Mesenchymal stem cell (in vitro differentiated cells and primary cell): ENCODE data around the gene USP22.

Experiments
- DNase-seq: peaks from one replicate; pipeline ENCODE4 v3.0.0-alpha.2; 2013
- H2AFZ ChIP-seq: one replicate; pipeline ENCODE4 v1.6.1; 2013; ENCODE audit warnings: low read depth, mild to moderate bottlenecking, control low read depth, inconsistent platforms, low read length, moderate library complexity
- H2AK5ac ChIP-seq: 2 replicates; pipeline ENCODE4 v1.6.1; 2013; ENCODE audit warnings: low read length, moderate library complexity, mild to moderate bottlenecking, inconsistent platforms; ENCODE audit not compliant: severe bottlenecking
- H2BK120ac ChIP-seq: one replicate; pipeline ENCODE4 v1.6.1; 2013; ENCODE audit warnings: low read depth, mild to moderate bottlenecking, inconsistent platforms, low read length, moderate library complexity
- H2BK12ac ChIP-seq, 2 experiments: one replicate each; pipeline ENCODE4 v1.6.1; 2013; ENCODE audit warnings: inconsistent platforms in 2 of 2, low read length in 2 of 2, mild to moderate bottlenecking in 2 of 2, moderate library complexity in 2 of 2, control low read depth in 1 of 2
- H2BK15ac ChIP-seq: one replicate; pipeline ENCODE4 v1.6.1; 2013; ENCODE audit warnings: mild to moderate bottlenecking, low read depth, inconsistent platforms; ENCODE audit not compliant: poor library complexity, severe bottlenecking
- H2BK5ac ChIP-seq: 2 replicates; pipeline ENCODE4 v1.6.1; 2013; ENCODE audit warnings: low read depth, mild to moderate bottlenecking, low read length, control low read depth, inconsistent platforms; ENCODE audit not compliant: poor library complexity, severe bottlenecking
- H3K14ac ChIP-seq, 2 experiments: one replicate each; pipeline ENCODE4 v1.6.1; 2013; ENCODE audit warnings: inconsistent platforms in 2 of 2, low read length in 2 of 2, control low read depth in 1 of 2, mild to moderate bottlenecking in 1 of 2, moderate library complexity in 1 of 2
- H3K18ac ChIP-seq, 2 experiments: one replicate each; pipeline ENCODE4 v1.6.1; 2013; ENCODE audit warnings: inconsistent platforms in 2 of 2, low read length in 2 of 2, control low read depth in 1 of 2, low read depth in 1 of 2, mild to moderate bottlenecking in 1 of 2
- H3K23ac ChIP-seq, 2 experiments: one replicate each; pipeline ENCODE4 v1.6.1; 2013; ENCODE audit warnings: inconsistent platforms in 2 of 2, low read length in 2 of 2, mild to moderate bottlenecking in 2 of 2, moderate library complexity in 2 of 2, control low read depth in 1 of 2
- H3K27ac ChIP-seq: 2 replicates; pipeline ENCODE4 v1.5.1; 2013; ENCODE audit warnings: mild to moderate bottlenecking, moderate library complexity, low read length, control low read depth, inconsistent platforms; ENCODE audit not compliant: poor library complexity, severe bottlenecking
- H3K27me3 ChIP-seq, 2 experiments: 2 replicates each; pipeline versions ENCODE4 v1.6.1 to v1.7.0; 2013; ENCODE audit warnings: low read length in 2 of 2, mild to moderate bottlenecking in 2 of 2, moderate library complexity in 2 of 2, control low read depth in 1 of 2, inconsistent platforms in 1 of 2; ENCODE audit not compliant: control insufficient read depth in 1 of 2, insufficient read depth in 1 of 2
- H3K36me3 ChIP-seq, 2 experiments: 2 replicates each; pipeline versions ENCODE4 v1.6.1 to v1.7.0; 2013; ENCODE audit warnings: low read length in 2 of 2, control low read depth in 1 of 2, inconsistent platforms in 1 of 2, low read depth in 1 of 2, mild to moderate bottlenecking in 1 of 2; ENCODE audit not compliant: insufficient read depth in 2 of 2, control insufficient read depth in 1 of 2
- H3K4ac ChIP-seq, 2 experiments: one replicate each; pipeline ENCODE4 v1.6.1; 2013; ENCODE audit warnings: inconsistent platforms in 2 of 2, low read length in 2 of 2, mild to moderate bottlenecking in 2 of 2, moderate library complexity in 2 of 2, control low read depth in 1 of 2, low read depth in 1 of 2
- H3K4me1 ChIP-seq: 2 replicates; pipeline ENCODE4 v1.6.1; 2013; ENCODE audit warnings: low read depth, low read length, control low read depth; ENCODE audit not compliant: control insufficient read depth, insufficient read depth
- H3K4me2 ChIP-seq: 2 replicates; pipeline ENCODE4 v1.6.1; 2013; ENCODE audit warnings: low read length, mild to moderate bottlenecking, inconsistent platforms; ENCODE audit not compliant: poor library complexity, severe bottlenecking
- H3K4me3 ChIP-seq, 2 experiments: 2 replicates each; pipeline versions ENCODE4 v1.5.1 to v1.7.0; 2013; ENCODE audit warnings: low read length in 2 of 2, mild to moderate bottlenecking in 2 of 2, control low read depth in 1 of 2, low read depth in 1 of 2; ENCODE audit not compliant: insufficient read depth in 1 of 2
- H3K79me1 ChIP-seq: replicated peaks from 2 replicates; pipeline ENCODE4 v1.6.1; 2013; ENCODE audit warnings: mild to moderate bottlenecking, control low read depth, low read length, inconsistent platforms; ENCODE audit not compliant: poor library complexity, severe bottlenecking
- H3K9ac ChIP-seq: 2 replicates; pipeline ENCODE4 v1.7.0; 2013; ENCODE audit warnings: mild to moderate bottlenecking, low read length, moderate library complexity
- H3K9me3 ChIP-seq: 2 replicates; pipeline ENCODE4 v1.7.0; 2013; ENCODE audit warnings: mild to moderate bottlenecking, low read length; ENCODE audit not compliant: control insufficient read depth
- H4K8ac ChIP-seq: one replicate; pipeline ENCODE4 v1.6.1; 2013; ENCODE audit warnings: inconsistent platforms, mild to moderate bottlenecking, low read length, moderate library complexity
- H4K91ac ChIP-seq: one replicate; pipeline ENCODE4 v1.6.1; 2013; ENCODE audit warnings: mild to moderate bottlenecking, low read length, inconsistent platforms
- WGBS: methylation state at CpG from one replicate; pipeline ENCODE4 v1.1.7; 2013; ENCODE audit warnings: mixed read lengths; 5-methylcytosine and 5-hydroxymethylcytosine counted together

USP22 gene

GRCh38 chr17:21049457-21049856, 6.6 kb upstream of the USP22 start:
- H2BK12ac ChIP-seq: no peak overlapping the region
- H3K27ac ChIP-seq: no peak overlapping the region
- H3K4ac ChIP-seq: no peak overlapping the region
- no peak overlapping the region for H2AK5ac ChIP-seq
- H2AFZ ChIP-seq: no peak overlapping the region
- no peak overlapping the region for H3K9ac ChIP-seq
- H3K36me3 ChIP-seq: no peaks in the 10 kb centered on the region
- no peak overlapping the region for H3K4me3 ChIP-seq
- H3K79me1 ChIP-seq: no peaks in the 10 kb centered on the region
- H4K91ac ChIP-seq: no peak overlapping the region
- WGBS: 100% methylated on average over 1 of the region's 1 CpG
- no peak overlapping the region for H2BK5ac ChIP-seq
- no peak overlapping the region for H2BK120ac ChIP-seq
- H3K4me2 ChIP-seq: no peak overlapping the region
- no peak overlapping the region for H4K8ac ChIP-seq
- no peak overlapping the region for H3K14ac ChIP-seq
- DNase-seq: no peak
- H3K9me3 ChIP-seq: no peaks in the 10 kb centered on the region
- no peak overlapping the region for H3K18ac ChIP-seq
- H3K4me1 ChIP-seq: peaks cover 2% of the 10 kb centered on the region
- H3K27me3 ChIP-seq: peaks cover 6 to 9% of the 10 kb centered on the region in 2 experiments
- no peak overlapping the region for H3K23ac ChIP-seq
- H2BK15ac ChIP-seq: no peak overlapping the region

GRCh38 chr17:21046216-21046615, 3.4 kb upstream of the USP22 start:
- no peak overlapping the region for H3K9ac ChIP-seq
- H3K14ac ChIP-seq: no peak overlapping the region
- H3K36me3 ChIP-seq: no peaks in the 10 kb centered on the region
- H3K79me1 ChIP-seq: peaks cover 1% of the 10 kb centered on the region
- no peak overlapping the region for H3K4me3 ChIP-seq
- H4K8ac ChIP-seq: no peak overlapping the region
- H3K27me3 ChIP-seq: no peaks in the 10 kb centered on the region
- peaks cover 7% of the 10 kb centered on the region for H3K4me1 ChIP-seq
- no peak overlapping the region for H3K18ac ChIP-seq
- DNase-seq: no peak
- no peak overlapping the region for H3K23ac ChIP-seq
- H2BK12ac ChIP-seq: no peak overlapping the region
- no peaks in the 10 kb centered on the region for H3K9me3 ChIP-seq
- no peak overlapping the region for H2BK120ac ChIP-seq
- no peak overlapping the region for H4K91ac ChIP-seq
- H2BK5ac ChIP-seq: no peak overlapping the region
- no peak overlapping the region for H2AK5ac ChIP-seq
- 97% methylated on average over 3 of the region's 3 CpGs for WGBS
- H3K4ac ChIP-seq: no peak overlapping the region
- H2BK15ac ChIP-seq: no peak overlapping the region
- H2AFZ ChIP-seq: no peak overlapping the region
- no peak overlapping the region for H3K27ac ChIP-seq
- H3K4me2 ChIP-seq: no peak overlapping the region

DNA sequence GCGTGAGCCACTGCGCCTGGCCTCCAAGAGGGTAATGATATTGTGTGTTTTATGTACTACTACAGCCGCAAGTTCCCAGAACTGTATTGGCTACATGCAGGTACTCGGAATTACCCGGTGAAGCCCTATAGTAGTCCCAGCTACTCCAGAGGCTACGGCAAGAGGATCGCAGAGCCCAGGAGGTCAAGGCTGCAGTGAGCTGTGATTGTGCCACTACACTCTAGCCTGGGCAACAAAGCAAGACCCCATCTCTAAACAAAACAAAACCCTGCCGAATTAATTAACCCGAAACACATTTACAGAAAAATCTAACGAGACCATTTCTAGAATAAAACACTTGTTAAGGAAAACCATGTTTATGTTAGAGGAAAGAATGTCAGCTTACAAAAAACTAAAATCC, 2.2 kb upstream of the USP22 start:
- no peak overlapping the region for H3K4me3 ChIP-seq
- peak overlapping the region; percentile 64 for H4K8ac ChIP-seq
- no peak overlapping the region for H3K14ac ChIP-seq
- no peak overlapping the region for H2BK15ac ChIP-seq
- no peaks in the 10 kb centered on the region for H3K36me3 ChIP-seq
- H2AK5ac ChIP-seq: no peak overlapping the region
- H3K79me1 ChIP-seq: peaks cover 1% of the 10 kb centered on the region
- no peaks in the 10 kb centered on the region for H3K9me3 ChIP-seq
- H2BK5ac ChIP-seq: no peak overlapping the region
- no peak overlapping the region for H2AFZ ChIP-seq
- no peak overlapping the region for H2BK12ac ChIP-seq
- no peak overlapping the region for H3K4me2 ChIP-seq
- H3K23ac ChIP-seq: no peak overlapping the region
- no peaks in the 10 kb centered on the region for H3K27me3 ChIP-seq
- H3K4ac ChIP-seq: no peak overlapping the region
- no peak overlapping the region for H3K18ac ChIP-seq
- H3K27ac ChIP-seq: no peak overlapping the region
- WGBS: over 99% methylated on average over 7 of the region's 10 CpGs
- H3K4me1 ChIP-seq: peaks cover 7% of the 10 kb centered on the region
- no peak overlapping the region for H3K9ac ChIP-seq
- H4K91ac ChIP-seq: no peak overlapping the region
- no peak for DNase-seq
- no peak overlapping the region for H2BK120ac ChIP-seq

DNA sequence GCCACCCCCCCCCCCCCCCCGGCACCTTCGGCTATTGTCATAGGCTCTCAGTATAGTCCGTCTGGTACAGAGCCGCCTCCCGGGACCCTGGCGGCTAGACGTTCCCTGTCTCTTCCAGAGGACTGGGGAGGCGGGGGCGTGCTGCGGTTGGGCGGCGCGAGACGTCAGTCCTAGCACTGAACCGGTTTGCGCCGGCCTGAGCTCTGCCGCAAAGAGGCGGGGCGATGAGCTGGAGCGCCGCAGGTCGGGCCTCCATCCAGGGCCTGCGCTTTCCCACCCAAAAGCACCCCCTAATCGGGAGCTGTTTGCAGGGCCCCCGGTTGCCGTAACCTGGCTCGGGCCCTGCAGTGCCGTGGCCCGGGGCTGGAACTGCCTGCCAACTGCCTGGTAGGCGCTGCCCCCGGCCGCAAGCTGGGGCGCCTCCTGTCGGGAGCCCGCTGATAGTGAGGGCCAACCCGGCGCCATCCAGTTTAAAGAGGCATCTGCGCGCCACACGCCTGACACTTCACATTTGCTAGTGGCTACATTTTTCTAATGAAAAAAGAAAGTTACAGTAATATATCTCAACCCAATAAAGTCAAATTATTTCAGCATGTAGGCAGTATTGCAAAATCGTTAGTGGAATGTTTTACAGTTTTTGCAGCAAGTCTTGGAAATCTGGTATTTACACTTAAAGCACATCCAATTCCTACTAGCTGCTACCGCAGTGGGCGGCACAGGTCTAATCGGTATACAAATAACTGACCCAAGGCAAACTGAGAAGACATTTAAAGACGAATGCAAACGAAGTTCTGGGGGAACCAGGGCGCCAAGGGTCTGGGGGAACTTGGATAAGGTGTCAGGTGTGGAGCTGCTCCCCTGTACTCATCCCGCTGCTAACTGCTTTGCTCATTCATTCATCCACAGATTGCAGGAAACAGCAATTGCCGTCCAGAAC, 753 bp upstream of the USP22 start:
- Histone ChIP-seq H3K23ac (peak overlapping the region in 1 of 2 experiments; percentile 100), H4K91ac (peak overlapping the region; percentile 80), H3K9me3 (no peaks in the 10 kb centered on the region), H3K36me3 (peaks cover 3 to 4% of the 10 kb centered on the region in 2 experiments), H4K8ac (peak overlapping the region; percentile 86), H2AK5ac (peak overlapping the region; percentile 42), H3K4me2 (peak overlapping the region; percentile 94), H2AFZ (peak overlapping the region; percentile 96), H3K9ac (peak overlapping the region; percentile 97), H2BK12ac (peak overlapping the region; percentile 82 to 94), H3K4me1 (peaks cover 9% of the 10 kb centered on the region), H2BK15ac (peak overlapping the region; percentile 99), H3K18ac (peak overlapping the region; percentile 86 to 99), H3K4ac (peak overlapping the region; percentile 90 to 92), H2BK120ac (peak overlapping the region; percentile 94), H3K27ac (peak overlapping the region; percentile 98), H3K27me3 (no peaks in the 10 kb centered on the region), H3K79me1 (peaks cover 1% of the 10 kb centered on the region), H2BK5ac (peak overlapping the region; percentile 92), H3K4me3 (peak overlapping the region; percentile 72 to 81), H3K14ac (peak overlapping the region in 1 of 2 experiments; percentile 76)
- peak; percentile 99 for DNase-seq
- WGBS: 1% methylated on average over 39 of the region's 50 CpGs
